ENCODE data around the gene WDR54. TPM values are rescaled to one million over a fixed set of nuclear protein-coding genes. Genes with fewer than 3 reads are reported as not detected.

WDR54 gene
- polyA plus RNA-seq, 1 donor (not counting 4 experiments of a cell fraction or from before 2014, with no cell fraction given): 35.2 TPM

DNA sequence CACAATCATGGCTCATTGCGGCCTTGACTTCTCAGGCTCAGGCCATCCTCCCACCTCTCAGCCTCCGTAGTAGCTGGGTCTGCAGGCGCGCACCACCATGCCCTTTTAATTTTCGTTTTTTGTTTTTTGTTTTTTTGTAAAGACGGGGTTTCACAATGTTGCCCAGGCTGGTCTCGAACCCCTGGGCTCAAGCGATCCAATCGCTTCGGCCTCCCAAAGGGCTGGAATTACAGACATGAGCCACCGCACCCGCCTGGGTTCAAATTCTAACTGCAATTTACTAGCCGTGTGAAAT lies 29.1 kb upstream of the WDR54 start:
- Histone ChIP-seq H3K9me3 (ENCODE audit: control insufficient read depth, low read depth, low read length) (no peaks in the 10 kb centered on the region), H2AFZ (ENCODE audit: control insufficient read depth, low read length) (peak overlapping the region; percentile 87), H3K9ac (ENCODE audit: control insufficient read depth, extremely low read depth, insufficient read depth, low read length) (peak overlapping the region; percentile 97), H3K36me3 (ENCODE audit: control insufficient read depth in 2 of 2, extremely low read depth in 1 of 2, insufficient read depth in 2 of 2, low read length in 2 of 2) (peaks cover 0 to 6% of the 10 kb centered on the region in 2 experiments), H3K27ac (ENCODE audit: control insufficient read depth, insufficient read depth, low read length) (peak overlapping the region; percentile 95), H3K4me2 (ENCODE audit: control insufficient read depth, extremely low read depth, insufficient read depth, low read depth, low read length) (peak overlapping the region; percentile 74), H3K9me1 (ENCODE audit: control insufficient read depth, extremely low read depth, insufficient read depth, low read length) (no peaks in the 10 kb centered on the region), H3K4me1 (ENCODE audit: control insufficient read depth, extremely low read depth, insufficient read depth, low read length) (peaks cover 16% of the 10 kb centered on the region), H4K20me1 (ENCODE audit: control insufficient read depth, extremely low read depth, insufficient read depth, low read length) (peaks cover 3% of the 10 kb centered on the region), H3K79me2 (ENCODE audit: control insufficient read depth, insufficient read depth, low read length) (peaks cover 42% of the 10 kb centered on the region), H3K27me3 (ENCODE audit: control insufficient read depth, extremely low read depth, insufficient read depth, low read length) (no peaks in the 10 kb centered on the region), H3K4me3 (ENCODE audit: control insufficient read depth in 2 of 3, extremely low read depth in 1 of 3, insufficient read depth in 2 of 3, low read depth in 1 of 3, low read length in 3 of 3) (no peak overlapping the region)
- TF ChIP-seq EZH2 (IDR thresholded peaks at IDR 0.05; ENCODE audit: low read length) (no peak), CTCF (optimal IDR thresholded peaks at IDR 0.05 in 1 of 3, IDR thresholded peaks at IDR 0.05 in 1 of 3, conservative IDR thresholded peaks at IDR 0.05 in 1 of 3; ENCODE audit: extremely low read depth in 1 of 3, insufficient read depth in 2 of 3, low read length in 3 of 3) (no peak)
- FAIRE-seq (no peak), DNase-seq (ENCODE audit: low read depth, low spot score) (no peak)
- dilution Hi-C loops (cut with MboI; ENCODE audit: extremely low pct_ligation_motif_present, low sequenced_read_pairs): no loop called here

DNA sequence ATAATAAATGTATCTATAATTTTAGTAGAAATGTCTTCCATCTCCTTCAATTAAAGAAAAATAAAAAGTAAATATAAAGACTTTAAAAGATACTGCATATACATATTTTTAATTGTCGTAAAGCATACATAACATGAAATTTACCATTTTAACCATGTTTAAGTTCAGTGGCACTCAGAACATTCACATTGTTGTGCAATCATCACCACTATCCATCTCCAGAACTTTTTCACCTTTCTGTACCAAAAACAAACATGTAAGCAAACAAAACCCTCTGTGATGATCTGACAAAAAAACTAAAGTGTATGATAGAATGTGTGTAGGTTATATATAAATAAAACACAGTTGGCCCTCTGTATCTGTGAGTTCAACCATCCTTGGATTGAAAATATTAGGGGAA lies 28.0 kb upstream of the WDR54 start:
- Histone ChIP-seq H3K27me3 (ENCODE audit: control insufficient read depth, extremely low read depth, insufficient read depth, low read length) (no peaks in the 10 kb centered on the region), H3K9me1 (ENCODE audit: control insufficient read depth, extremely low read depth, insufficient read depth, low read length) (no peaks in the 10 kb centered on the region), H3K9me3 (ENCODE audit: control insufficient read depth, low read depth, low read length) (no peaks in the 10 kb centered on the region), H3K4me3 (ENCODE audit: control insufficient read depth in 2 of 3, extremely low read depth in 1 of 3, insufficient read depth in 2 of 3, low read depth in 1 of 3, low read length in 3 of 3) (no peak overlapping the region), H3K27ac (ENCODE audit: control insufficient read depth, insufficient read depth, low read length) (no peak overlapping the region), H3K4me1 (ENCODE audit: control insufficient read depth, extremely low read depth, insufficient read depth, low read length) (peaks cover 12% of the 10 kb centered on the region), H3K79me2 (ENCODE audit: control insufficient read depth, insufficient read depth, low read length) (peaks cover 31% of the 10 kb centered on the region), H2AFZ (ENCODE audit: control insufficient read depth, low read length) (no peak overlapping the region), H3K9ac (ENCODE audit: control insufficient read depth, extremely low read depth, insufficient read depth, low read length) (no peak overlapping the region), H3K4me2 (ENCODE audit: control insufficient read depth, extremely low read depth, insufficient read depth, low read depth, low read length) (no peak overlapping the region), H3K36me3 (ENCODE audit: control insufficient read depth in 2 of 2, extremely low read depth in 1 of 2, insufficient read depth in 2 of 2, low read length in 2 of 2) (peaks cover 0 to 6% of the 10 kb centered on the region in 2 experiments), H4K20me1 (ENCODE audit: control insufficient read depth, extremely low read depth, insufficient read depth, low read length) (no peaks in the 10 kb centered on the region)
- TF ChIP-seq EZH2 (IDR thresholded peaks at IDR 0.05; ENCODE audit: low read length) (no peak), CTCF (optimal IDR thresholded peaks at IDR 0.05 in 1 of 3, IDR thresholded peaks at IDR 0.05 in 1 of 3, conservative IDR thresholded peaks at IDR 0.05 in 1 of 3; ENCODE audit: extremely low read depth in 1 of 3, insufficient read depth in 2 of 3, low read length in 3 of 3) (no peak)
- no peak for FAIRE-seq
- no peak for DNase-seq (ENCODE audit: low read depth, low spot score)
- dilution Hi-C loops (cut with MboI; ENCODE audit: extremely low pct_ligation_motif_present, low sequenced_read_pairs): no loop called here
